Measurements from ENCODE around the gene NUDCD3.

The NUDCD3 gene

GRCh38 chr7:44377134-44377463, 113.4 kb downstream of the NUDCD3 start:
- TF ChIP-seq CTCF (IDR thresholded peaks at IDR 0.05), result no peak

GRCh38 chr7:44376429-44377133, 113.9 kb downstream of the NUDCD3 start:
- no peak overlapping the region for H2AFZ ChIP-seq
- H3K9me3 ChIP-seq (ENCODE audit: control insufficient read depth, low read length), result no peaks in the 10 kb centered on the region
- H3K4me1 ChIP-seq, result peaks cover 21% of the 10 kb centered on the region
- no peak overlapping the region for H3K9ac ChIP-seq
- no peak overlapping the region for H3K4me3 ChIP-seq (ENCODE audit: low read depth, low read length)
- H3K79me2 ChIP-seq, result no peaks in the 10 kb centered on the region
- no peak overlapping the region for H3K27ac ChIP-seq
- no peak overlapping the region for H3K4me2 ChIP-seq (ENCODE audit: low read length)
- H3K36me3 ChIP-seq (ENCODE audit: control insufficient read depth, insufficient read depth, low read length), result no peaks in the 10 kb centered on the region
- no peak for TF ChIP-seq CTCF (IDR thresholded peaks at IDR 0.05)
- no peaks in the 10 kb centered on the region for H3K27me3 ChIP-seq (ENCODE audit: control insufficient read depth, insufficient read depth, low read length)

More at GRCh38 chr7:44377134-44377463, 113.4 kb downstream of the NUDCD3 start:
- no peak overlapping the region for H3K9ac ChIP-seq
- no peaks in the 10 kb centered on the region for H3K79me2 ChIP-seq
- H3K4me1 ChIP-seq, result peaks cover 26% of the 10 kb centered on the region
- H3K36me3 ChIP-seq (ENCODE audit: control insufficient read depth, insufficient read depth, low read length), result no peaks in the 10 kb centered on the region
- H3K9me3 ChIP-seq (ENCODE audit: control insufficient read depth, low read length), result no peaks in the 10 kb centered on the region
- no peak overlapping the region for H3K4me3 ChIP-seq (ENCODE audit: low read depth, low read length)
- H3K4me2 ChIP-seq (ENCODE audit: low read length), result no peak overlapping the region
- H2AFZ ChIP-seq, result no peak overlapping the region
- H3K27ac ChIP-seq, result no peak overlapping the region
- no peaks in the 10 kb centered on the region for H3K27me3 ChIP-seq (ENCODE audit: control insufficient read depth, insufficient read depth, low read length)

GRCh38 chr7:44375926-44376342, 114.5 kb downstream of the NUDCD3 start:
- Histone ChIP-seq H3K36me3 (ENCODE audit: control insufficient read depth, insufficient read depth, low read length) (no peaks in the 10 kb centered on the region), H3K27me3 (ENCODE audit: control insufficient read depth, insufficient read depth, low read length) (no peaks in the 10 kb centered on the region), H3K4me3 (ENCODE audit: low read depth, low read length) (no peak overlapping the region), H3K4me2 (ENCODE audit: low read length) (no peak overlapping the region), H3K9ac (no peak overlapping the region), H3K79me2 (no peaks in the 10 kb centered on the region), H3K4me1 (peaks cover 15% of the 10 kb centered on the region), H3K27ac (no peak overlapping the region), H2AFZ (no peak overlapping the region), H3K9me3 (ENCODE audit: control insufficient read depth, low read length) (no peaks in the 10 kb centered on the region)
- TF ChIP-seq CTCF (IDR thresholded peaks at IDR 0.05), result no peak

- Histone ChIP-seq H3K4me2 (ENCODE audit: low read length) (no peak overlapping the region), H3K79me2 (no peaks in the 10 kb centered on the region), H3K9me3 (ENCODE audit: control insufficient read depth, low read length) (no peaks in the 10 kb centered on the region), H3K27me3 (ENCODE audit: control insufficient read depth, insufficient read depth, low read length) (no peaks in the 10 kb centered on the region), H2AFZ (no peak overlapping the region), H3K27ac (no peak overlapping the region), H3K4me3 (ENCODE audit: low read depth, low read length) (no peak overlapping the region), H3K9ac (no peak overlapping the region), H3K36me3 (ENCODE audit: control insufficient read depth, insufficient read depth, low read length) (no peaks in the 10 kb centered on the region), H3K4me1 (peaks cover 8% of the 10 kb centered on the region)
- peak; percentile 81 for TF ChIP-seq CTCF (IDR thresholded peaks at IDR 0.05)
Observed at GRCh38 chr7:44375236-44375699, 115.2 kb downstream of the NUDCD3 start.

All from parathyroid adenoma (tissue), 2 donors.